Measurements from ENCODE around the gene KLKB1.
"Not testable (repeated sequence)": the region's sequence is repeated elsewhere in the genome, so short reads cannot be mapped to it uniquely, and the experiment has no call there.

Gene KLKB1

GRCh38 chr4:186265683-186266652 is 38.7 kb downstream of the KLKB1 start, which contains the start of gene F11:
TSS of gene F11 (plus strand) at chr4:186266189. CDS start at chr4:186267137, 948 bp downstream.
- DNase-seq, result no peak

DNA sequence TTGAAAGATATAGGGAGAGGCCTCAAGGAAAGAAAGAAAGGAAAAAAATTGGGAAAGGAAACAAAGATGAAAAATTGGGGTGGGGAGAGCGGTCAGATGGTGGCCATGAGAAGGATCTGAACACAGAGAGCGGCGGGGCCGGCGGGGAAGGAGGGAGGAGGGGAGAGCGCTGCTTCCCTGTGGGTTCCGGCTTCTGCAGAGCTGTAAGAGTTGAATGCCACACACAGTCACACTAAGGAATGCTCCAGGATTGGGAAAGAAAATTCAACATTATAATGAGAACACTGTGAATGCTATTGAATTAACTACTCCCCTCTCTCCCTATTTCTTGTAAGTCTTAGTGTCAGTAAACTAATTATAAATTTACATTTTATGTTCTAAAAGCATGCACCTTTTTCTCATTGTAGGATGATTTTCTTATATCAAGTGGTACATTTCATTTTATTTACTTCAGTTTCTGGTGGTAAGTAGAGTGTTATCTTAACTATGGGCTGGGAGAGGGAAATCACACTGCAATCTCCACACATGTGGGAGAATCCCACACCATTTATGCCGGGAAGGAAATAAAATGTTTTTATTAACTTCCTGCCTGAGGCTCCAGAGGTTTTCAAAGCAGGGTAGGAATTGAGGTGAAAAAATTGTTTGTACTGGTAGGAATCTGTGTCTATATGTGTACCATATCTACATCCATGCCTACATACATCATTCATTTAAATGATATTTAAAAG is 39.6 kb downstream of the KLKB1 start:
- no peak for DNase-seq

DNA sequence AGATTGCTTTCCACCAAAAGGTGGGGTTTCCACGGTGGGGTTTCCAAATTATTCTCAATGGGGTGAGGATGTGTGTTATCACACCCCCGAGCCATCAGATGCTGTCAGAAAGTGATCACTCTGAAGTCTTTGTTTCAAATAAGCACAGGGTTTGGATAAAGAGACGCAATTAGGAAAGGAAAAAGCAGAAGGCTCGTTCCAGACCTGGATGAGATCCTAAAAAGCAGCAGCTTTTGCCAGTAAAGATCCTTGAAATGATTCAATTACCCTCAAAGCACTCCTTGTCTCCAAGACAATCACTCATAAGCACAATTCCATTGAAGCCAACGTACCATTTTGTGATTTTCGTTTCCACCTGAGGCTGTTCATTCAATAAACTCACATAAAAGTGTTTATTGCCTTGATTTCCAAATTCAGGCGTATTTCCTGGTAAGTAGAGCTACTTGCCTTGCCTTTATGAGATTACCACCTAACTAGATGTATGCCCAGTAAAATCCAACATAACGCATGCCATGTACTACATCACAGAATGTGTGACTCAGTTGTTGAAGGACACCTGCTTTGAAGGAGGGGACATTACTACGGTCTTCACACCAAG is 43.9 kb downstream of the KLKB1 start:
- DNase-seq, result no peak

DNA sequence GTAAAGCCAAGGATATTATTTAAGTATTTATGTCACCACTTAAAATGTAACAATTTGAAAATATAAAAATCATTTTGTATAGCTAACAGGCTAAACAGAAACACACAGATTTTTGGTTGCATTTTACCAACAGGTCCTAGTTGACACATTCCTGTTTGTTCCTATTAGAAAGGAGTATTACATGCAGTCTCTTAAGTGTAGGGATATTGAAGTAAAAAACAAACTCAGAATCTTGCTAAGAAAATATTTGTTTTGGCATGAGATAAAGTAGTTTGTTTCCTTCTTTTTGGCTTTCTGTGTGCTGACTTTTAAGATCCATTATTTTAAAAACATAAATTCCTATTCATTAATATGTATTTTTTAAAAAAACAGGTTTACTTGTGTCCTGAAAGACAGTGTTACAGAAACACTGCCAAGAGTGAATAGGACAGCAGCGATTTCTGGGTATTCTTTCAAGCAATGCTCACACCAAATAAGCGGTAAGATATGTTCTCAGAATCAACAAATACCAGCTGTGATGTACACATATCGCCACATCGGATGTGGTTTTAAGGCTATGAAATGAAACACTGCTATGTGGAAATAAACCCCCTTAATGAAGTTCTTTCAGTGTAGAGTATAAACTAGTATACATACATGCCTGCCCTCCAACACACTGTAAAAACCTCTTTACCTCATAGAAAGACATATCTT is 45.5 kb downstream of the KLKB1 start:
- no peak for DNase-seq

DNA sequence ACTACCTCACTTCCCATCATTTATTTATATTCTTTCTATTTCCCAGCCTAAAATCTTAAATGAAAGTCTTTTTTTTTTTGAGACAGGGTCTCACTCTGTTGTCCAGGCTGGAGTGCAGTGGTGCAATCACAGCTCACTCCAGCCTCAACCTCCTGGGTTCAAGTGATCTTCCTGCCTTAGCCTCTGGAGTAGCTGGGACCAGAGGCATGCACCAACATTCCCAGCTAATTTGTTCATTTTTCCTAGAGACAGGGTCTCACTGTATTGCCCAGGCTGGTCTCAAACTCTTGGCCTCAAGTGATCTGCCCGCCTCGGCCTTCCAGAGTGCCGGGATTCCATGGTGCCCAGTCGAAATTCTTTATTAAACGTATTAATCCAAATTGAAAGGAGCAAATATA is 46.1 kb downstream of the KLKB1 start:
- DNase-seq, result not testable (repeated sequence)

GRCh38 chr4:186283311-186283710 is 56.0 kb downstream of the KLKB1 start:
- no peak for DNase-seq

- no peak for DNase-seq
These were observed 57.8 kb downstream of the KLKB1 start for GRCh38 chr4:186285147-186285546.

GRCh38 chr4:186286581-186286980 is 59.3 kb downstream of the KLKB1 start:
- DNase-seq, result no peak

DNA sequence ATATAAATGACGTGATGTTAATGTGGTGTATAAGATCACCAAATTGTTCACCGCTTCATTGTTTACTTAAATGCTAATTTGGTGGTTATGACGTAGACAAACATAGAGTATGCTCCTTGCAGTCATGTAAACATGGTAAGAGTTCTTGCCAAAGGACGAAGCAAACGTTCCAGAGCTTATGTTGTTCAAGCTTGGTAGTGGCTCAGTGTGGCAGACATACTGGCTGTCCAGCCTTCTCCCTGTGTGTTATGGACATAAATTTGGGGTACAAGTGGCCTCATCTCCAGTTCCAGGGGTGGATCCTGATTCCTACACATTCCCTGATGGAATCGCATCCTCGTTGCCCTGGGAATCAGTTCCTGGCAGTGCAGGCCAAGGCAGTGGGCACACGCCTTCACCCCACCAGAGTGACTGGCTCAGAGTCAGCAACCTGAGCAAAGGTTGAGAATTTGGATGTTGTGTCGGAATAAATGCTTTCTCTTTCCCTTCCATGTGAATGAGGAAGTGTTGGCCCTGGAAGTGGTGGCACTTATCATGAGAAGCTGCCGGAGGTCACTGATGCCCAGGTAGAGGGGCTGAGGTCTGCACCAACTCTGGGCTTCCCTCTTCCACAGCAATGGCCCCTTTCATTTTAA is 64.1 kb downstream of the KLKB1 start:
- no peak for DNase-seq

GRCh38 chr4:186294160-186294559 is 66.9 kb downstream of the KLKB1 start:
- no peak for DNase-seq

DNA sequence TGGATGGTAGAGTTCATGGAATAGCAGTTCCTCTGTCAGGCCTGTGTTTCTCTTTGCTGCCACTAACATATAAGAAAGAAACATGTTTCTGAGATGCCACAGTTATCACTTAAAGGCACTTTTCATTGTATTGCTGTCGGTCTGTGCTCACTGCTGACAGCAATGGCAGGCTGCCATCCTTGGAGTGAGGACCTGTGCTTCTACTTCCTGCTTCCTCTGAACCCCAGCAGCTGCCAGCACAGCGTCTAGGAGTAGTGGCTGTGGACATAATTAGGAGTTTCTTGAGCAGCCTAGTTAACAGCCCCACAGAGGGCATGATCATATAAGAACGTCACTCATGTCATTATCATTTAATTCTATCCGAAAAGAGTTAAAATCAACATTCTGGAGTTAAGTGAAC is 69.2 kb downstream of the KLKB1 start:
- no peak for DNase-seq

- DNase-seq, result no peak
These were observed 69.8 kb downstream of the KLKB1 start for GRCh38 chr4:186297013-186297645.

DNA sequence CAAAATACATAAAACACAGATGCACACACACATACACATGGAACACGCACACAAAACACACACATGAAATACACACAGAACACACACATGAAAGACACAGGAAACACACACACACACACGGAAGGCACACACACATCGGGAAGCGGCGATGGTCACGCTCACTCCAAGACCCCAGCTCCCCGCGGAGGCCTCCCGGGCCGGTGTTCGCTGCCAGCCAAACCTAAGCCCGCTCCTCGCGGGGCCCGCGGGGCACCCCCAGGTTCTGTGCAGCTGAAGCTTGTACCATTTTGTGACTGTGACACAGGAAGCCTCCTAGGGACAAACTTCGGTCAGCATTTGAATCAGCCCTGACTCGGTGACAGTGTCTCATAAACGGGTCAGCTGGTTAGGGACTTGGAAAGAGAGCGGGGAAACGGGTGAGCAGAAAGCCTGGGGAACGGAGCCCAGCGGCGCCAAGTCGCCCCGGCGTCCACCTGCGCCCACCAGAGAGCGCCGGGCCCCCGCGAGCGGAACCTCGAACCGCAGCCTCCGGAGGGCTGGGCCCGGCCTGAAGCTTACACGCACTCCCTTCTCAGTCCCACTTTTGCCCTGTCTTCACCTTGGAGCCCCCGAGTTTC is 70.8 kb downstream of the KLKB1 start:
- no peak for DNase-seq

DNA sequence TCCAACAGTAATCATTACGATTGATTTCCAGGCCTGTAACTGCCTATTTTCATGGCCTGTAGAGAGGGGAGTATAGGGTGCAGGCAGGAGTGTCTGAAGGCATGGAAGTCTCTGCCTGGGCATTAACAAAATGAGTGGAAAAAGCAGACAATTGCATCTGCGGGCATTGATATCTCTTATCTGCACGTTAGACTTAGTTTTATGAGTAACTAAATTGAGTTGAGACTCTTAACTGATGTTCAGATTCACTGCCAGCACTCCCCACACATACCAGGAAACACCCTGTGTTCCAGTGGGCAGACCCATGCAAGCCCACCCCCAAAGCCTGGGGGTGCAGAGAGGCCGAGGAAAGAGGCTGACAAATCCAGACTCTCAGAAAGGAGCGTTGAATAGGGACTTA is 72.0 kb downstream of the KLKB1 start:
- no peak for DNase-seq

GRCh38 chr4:186300659-186301390 is 73.5 kb downstream of the KLKB1 start:
- DNase-seq, result no peak

DNA sequence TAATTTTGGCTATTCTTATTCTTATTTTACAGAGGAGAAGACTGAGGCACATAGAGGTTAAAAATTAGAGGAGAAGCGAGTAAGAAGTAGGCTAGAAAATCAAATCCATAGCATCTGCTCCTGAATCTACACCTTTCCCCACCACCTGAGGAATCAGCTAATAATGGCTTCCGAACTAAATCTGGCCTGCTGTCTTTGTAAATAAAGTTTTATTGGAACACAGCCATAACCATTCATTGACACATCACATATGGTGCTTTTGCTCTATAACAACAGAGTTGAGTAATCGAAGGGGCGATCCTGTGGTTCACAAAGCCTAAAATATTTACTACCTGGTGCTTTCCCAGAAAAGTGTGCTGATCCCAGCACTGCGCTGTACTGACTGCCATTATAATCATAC is 76.9 kb downstream of the KLKB1 start:
- no peak for DNase-seq

GRCh38 chr4:186304866-186305505 is 77.7 kb downstream of the KLKB1 start:
- DNase-seq, result no peak

DNA sequence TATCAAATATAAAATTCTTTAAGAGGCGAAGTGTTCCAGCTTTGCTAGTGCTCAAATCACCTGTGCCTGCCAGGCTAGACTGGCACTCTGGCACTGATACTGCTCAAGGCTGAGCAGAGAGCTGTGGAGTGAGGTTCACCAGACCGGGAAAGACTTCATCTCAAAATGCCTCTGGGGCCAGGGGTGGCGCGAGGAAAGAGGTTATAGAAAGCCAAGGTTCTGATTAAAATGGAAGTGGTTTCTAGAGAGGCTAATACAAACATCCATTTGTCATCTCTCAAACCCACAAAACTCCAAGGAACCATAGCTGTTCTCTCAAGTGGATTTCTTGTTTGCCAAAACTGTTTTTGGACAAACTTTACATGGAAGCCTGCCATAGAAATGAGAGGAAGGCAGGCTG is 80.2 kb downstream of the KLKB1 start:
- no peak for DNase-seq

DNA sequence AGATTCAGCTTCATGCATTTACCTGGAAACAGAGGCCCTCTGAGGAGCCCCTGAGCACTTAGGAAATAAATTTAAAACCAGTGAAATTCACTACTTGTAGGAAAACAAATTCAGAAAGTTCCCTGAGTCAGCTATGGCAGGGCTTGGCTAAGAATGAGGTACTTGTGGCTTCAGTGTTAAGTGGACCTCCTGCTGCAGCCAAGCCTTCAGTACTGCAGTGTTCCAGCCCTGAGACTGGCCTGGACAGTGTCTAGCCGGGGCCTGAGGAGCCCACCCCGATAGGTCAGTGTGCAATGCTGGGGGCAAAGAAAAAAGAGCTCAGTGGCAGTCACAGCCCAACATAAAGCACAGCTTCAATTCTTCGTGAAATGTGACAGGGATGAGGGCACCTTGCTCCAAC is 80.6 kb downstream of the KLKB1 start:
- DNase-seq, result no peak
